HS-27A (cell line): ENCODE results near the gene SKIC2.
"Not testable (repeated sequence)": the region's sequence is repeated elsewhere in the genome, so short reads cannot be mapped to it uniquely, and the experiment has no call there.

ENCODE experiments used
- DNase-seq: peaks from one replicate; pipeline ENCODE4 v3.0.0-alpha.2; 2012; ENCODE audit warnings: low read depth, missing footprints

Gene SKIC2

GRCh38 chr6:32004864-32005537, 46.0 kb downstream of the SKIC2 start:
- DNase-seq = not testable (repeated sequence)

GRCh38 chr6:32005538-32005880, 46.5 kb downstream of the SKIC2 start:
- not testable (repeated sequence) for DNase-seq

- DNase-seq = not testable (repeated sequence)
Measured at GRCh38 chr6:32005991-32006529, 47.1 kb downstream of the SKIC2 start.

- not testable (repeated sequence) for DNase-seq
Measured at GRCh38 chr6:32007086-32007485, 48.1 kb downstream of the SKIC2 start.

- not testable (repeated sequence) for DNase-seq
Measured at GRCh38 chr6:32008037-32008436, 49.1 kb downstream of the SKIC2 start.

GRCh38 chr6:32008616-32009015, 49.6 kb downstream of the SKIC2 start:
- DNase-seq = not testable (repeated sequence)

- DNase-seq = not testable (repeated sequence)
Measured at GRCh38 chr6:32009537-32009936, 50.6 kb downstream of the SKIC2 start.

- DNase-seq = not testable (repeated sequence)
Measured at GRCh38 chr6:32010856-32011530, 52.0 kb downstream of the SKIC2 start.

GRCh38 chr6:32012941-32013617, 54.1 kb downstream of the SKIC2 start:
- DNase-seq = not testable (repeated sequence)

GRCh38 chr6:32013738-32014137, 54.8 kb downstream of the SKIC2 start:
- DNase-seq = not testable (repeated sequence)

GRCh38 chr6:32014547-32014946, 55.6 kb downstream of the SKIC2 start, which contains the start of gene C4B:
C4B (plus strand) TSS chr6:32014795; CDS start chr6:32014846, 51 bp downstream.
- not testable (repeated sequence) for DNase-seq
